Measurements from ENCODE around the gene GOLGA2. TPM values are rescaled to one million over a fixed set of nuclear protein-coding genes. Genes with fewer than 3 reads are reported as not detected.

GOLGA2 gene, protein sequence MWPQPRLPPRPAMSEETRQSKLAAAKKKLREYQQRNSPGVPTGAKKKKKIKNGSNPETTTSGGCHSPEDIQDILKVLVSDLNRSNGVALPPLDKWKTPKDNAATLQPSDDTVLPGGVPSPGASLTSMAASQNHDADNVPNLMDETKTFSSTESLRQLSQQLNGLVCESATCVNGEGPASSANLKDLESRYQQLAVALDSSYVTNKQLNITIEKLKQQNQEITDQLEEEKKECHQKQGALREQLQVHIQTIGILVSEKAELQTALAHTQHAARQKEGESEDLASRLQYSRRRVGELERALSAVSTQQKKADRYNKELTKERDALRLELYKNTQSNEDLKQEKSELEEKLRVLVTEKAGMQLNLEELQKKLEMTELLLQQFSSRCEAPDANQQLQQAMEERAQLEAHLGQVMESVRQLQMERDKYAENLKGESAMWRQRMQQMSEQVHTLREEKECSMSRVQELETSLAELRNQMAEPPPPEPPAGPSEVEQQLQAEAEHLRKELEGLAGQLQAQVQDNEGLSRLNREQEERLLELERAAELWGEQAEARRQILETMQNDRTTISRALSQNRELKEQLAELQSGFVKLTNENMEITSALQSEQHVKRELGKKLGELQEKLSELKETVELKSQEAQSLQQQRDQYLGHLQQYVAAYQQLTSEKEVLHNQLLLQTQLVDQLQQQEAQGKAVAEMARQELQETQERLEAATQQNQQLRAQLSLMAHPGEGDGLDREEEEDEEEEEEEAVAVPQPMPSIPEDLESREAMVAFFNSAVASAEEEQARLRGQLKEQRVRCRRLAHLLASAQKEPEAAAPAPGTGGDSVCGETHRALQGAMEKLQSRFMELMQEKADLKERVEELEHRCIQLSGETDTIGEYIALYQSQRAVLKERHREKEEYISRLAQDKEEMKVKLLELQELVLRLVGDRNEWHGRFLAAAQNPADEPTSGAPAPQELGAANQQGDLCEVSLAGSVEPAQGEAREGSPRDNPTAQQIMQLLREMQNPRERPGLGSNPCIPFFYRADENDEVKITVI
- total RNA-seq, result 124 and 137 TPM in 2 replicates

DNA sequence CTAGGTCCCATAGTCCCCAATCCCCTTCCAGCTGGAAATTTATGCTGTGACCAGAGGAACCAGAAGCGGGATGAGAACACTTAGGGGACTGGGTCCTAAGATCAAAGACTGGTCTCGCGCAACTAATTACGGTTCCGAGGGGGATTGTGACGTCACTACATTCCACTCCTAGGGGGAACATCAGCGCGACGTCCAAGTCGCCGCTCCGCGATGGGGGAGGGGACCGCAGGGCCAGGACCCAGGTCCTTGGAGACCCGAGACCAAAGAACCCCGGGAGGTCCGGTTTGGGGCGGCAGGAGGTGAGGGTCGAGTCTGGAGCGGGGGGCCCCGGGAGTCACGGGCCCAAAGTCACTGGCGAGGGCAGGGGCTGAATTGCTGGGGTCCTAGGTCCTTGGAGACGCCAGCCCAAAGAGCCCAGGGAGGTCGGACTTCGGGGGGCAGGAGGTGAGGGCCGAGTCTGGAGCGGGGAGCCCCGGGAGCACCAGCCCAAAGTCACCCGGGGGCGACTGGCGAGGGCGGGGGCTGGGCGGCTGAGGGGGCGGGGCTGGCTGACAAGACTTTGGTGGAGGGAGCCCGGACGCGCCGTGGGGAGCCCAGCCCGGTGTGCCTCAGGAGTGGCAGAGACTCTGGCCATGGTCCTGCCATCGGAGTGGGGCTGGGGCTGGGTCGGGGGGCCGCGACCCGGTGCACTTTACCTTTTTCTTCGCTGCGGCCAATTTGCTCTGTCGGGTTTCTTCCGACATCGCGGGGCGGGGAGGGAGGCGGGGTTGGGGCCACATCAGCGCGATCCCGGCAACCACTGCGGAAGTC lies at the start of gene GOLGA2:
Gene GOLGA2 (minus strand): TSS at position 810 of the 810 bp plus-strand sequence. CDS start 31 bp downstream, at position 779.

DNA sequence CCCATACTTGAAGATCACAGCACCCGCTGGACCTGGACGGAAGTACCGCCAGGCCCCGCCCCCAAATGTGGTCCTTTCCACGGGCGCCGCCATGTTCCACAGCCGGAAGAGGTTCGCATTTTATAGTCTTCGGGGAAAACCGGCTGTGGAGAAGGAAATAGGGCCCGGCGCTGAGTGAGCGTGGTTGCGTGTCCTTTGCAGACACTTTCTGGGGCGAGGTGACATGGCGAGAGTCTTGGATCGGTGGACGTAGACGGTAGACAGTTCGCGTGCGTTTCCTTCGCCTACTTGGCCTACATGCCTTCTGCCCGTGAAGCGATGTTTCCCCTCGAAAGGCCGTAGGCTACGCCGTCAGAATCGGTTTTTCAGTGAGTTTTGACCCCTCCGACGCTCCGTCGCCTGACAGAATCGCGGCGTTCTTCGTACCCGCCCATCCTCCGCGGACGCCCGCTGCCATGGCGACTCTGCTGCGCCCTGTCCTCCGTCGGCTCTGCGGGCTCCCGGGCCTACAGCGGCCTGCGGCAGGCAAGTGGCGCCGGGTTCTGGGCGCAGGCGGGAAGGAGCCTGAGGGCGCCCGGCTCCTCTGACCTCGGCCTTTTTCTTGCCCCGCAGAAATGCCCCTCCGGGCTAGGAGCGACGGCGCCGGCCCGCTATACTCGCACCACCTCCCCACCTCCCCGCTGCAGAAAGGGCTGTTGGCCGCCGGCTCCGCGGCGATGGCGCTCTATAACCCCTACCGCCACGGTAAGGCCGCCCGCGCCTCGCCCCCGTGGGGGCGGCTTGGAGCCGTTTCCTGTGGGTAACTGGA lies 46.8 kb upstream of the GOLGA2 start, which contains the start of the genes COQ4 and TRUB2:
Gene COQ4 (plus strand): TSS at position 436 of the 808 bp plus-strand sequence. CDS start 20 bp downstream, at position 456.
Gene TRUB2 (minus strand): TSS at position 44 of the 808 bp plus-strand sequence. CDS start 39 bp downstream, at position 5.

DNA sequence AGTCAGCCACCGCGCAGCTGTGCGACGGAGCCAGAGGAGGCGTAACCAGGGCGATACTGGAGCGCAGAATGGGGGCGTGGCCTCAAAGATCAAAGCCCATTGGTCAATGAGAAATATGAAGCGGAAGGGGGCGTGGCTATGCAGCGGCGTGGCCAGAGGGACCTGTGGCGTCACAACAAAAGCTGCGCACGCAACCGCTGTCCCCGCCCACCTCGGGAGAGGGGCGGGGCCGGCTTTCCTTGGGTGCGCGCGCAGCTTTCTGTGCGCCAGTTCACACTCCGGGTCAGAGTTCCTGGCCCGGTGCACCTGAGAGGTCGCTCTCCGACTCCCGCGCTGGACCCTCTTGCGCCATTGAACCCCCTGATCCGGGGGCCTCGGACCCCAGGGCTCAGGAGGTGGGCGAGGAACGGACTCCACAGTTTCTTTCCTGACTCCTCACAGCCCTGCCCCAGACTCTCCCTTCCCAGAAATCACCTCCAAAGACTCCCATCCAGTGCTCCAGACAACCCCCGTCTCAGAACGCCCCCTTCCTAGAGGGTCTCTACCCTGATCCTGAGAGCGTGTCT lies 284 bp upstream of the GOLGA2 start, which contains the start of gene SWI5:
Gene SWI5 (plus strand): TSS at position 269 of the 566 bp plus-strand sequence.

Other genes with a start within 250 kb of the GOLGA2 start
- 9.0 and 11.6 TPM in 2 replicates for gene NAIF1, start 208.7 kb downstream of the GOLGA2 start, total RNA-seq
- gene SLC25A25, start 207.8 kb downstream of the GOLGA2 start, total RNA-seq, result 16.6 and 17.3 TPM in 2 replicates
- 75.7 and 110 TPM in 2 replicates for gene PTGES2, start 148.3 kb downstream of the GOLGA2 start, total RNA-seq
- gene LCN2, start 126.6 kb downstream of the GOLGA2 start, total RNA-seq, result not detected in 2 replicates
- 30.9 and 37.3 TPM in 2 replicates for gene BBLN, start 115.7 kb downstream of the GOLGA2 start, total RNA-seq
- 35.8 and 49.4 TPM in 2 replicates for gene CIZ1, start 84.4 kb downstream of the GOLGA2 start, total RNA-seq
- 1.9 and 5.8 TPM in 2 replicates for gene DNM1, start 72.6 kb downstream of the GOLGA2 start, total RNA-seq
- gene SWI5, start 269 bp upstream of the GOLGA2 start, total RNA-seq, result 34.5 and 35.3 TPM in 2 replicates
- gene TRUB2, start 46.4 kb upstream of the GOLGA2 start, total RNA-seq, result 18.8 and 24.4 TPM in 2 replicates
- 16.9 and 21.8 TPM in 2 replicates for gene COQ4, start 46.8 kb upstream of the GOLGA2 start, total RNA-seq
- 16.0 and 29.9 TPM in 2 replicates for gene SLC27A4, start 64.5 kb upstream of the GOLGA2 start, total RNA-seq
- gene URM1, start 95.4 kb upstream of the GOLGA2 start, total RNA-seq, result 47.5 and 47.8 TPM in 2 replicates
- gene CERCAM, start 144.8 kb upstream of the GOLGA2 start, total RNA-seq, result 338 and 365 TPM in 2 replicates
- gene ODF2, start 180.0 kb upstream of the GOLGA2 start, total RNA-seq, result 32.7 TPM in 2 replicates
- 21.2 and 23.4 TPM in 2 replicates for gene GLE1, start 228.7 kb upstream of the GOLGA2 start, total RNA-seq